ENCODE measurements around the gene CIAPIN1. TPM values are rescaled to one million over a fixed set of nuclear protein-coding genes. Genes with fewer than 3 reads are reported as not detected.
A peak's percentile ranks its signal among the peaks of the same experiment; 100 is the strongest.

Gene CIAPIN1
- total and polyA plus RNA-seq, 2 of the 4 experiments (the other 2 are of a cell fraction) = 41.6 to 47.7 TPM

DNA sequence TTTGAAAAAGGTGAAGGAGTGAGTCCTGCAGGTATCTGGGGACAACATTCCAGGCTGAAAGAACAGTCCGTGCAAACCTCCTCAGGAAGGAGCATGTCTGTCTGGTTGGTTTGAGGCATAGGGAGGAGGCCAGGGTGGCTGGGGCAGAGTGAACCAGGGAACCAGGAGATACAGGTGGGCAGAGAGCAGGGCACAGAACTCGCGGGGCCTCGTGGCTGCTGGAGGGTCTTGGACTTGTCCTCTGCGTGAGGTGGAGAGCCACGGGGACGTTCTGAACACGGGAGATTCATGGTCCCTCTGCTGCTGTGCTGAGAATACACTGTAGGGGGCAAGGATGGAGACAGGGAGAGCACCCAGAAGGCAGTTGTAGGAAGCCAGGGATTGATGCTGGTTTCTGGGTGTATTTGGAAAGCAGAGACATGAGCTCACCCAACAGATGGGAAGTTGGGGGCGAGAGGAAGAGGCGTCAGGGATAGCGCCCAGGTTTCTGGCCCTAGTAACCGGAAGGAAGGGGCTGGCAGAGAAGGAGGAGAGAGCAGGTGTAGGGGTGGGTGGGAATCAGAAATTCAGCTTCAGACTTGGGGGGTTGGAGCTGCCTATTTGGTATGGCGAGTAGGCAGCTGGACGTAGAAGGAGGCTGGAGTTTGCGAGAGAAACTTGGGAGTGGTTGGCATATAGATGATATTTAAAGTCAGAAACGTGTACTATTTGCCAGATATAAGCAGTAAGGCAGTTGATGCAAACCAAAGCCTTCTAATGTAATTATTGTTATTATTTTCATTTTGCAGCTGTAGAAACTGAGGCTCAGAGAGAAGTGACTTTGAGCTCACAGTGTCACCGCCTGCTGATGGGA, 43.0 kb downstream of the CIAPIN1 start, which contains the start of gene CCL17:
Gene CCL17 (plus strand): TSS at position 803 of the 853 bp plus-strand sequence. CDS start 9,166 bp downstream, outside the sequence.
- Histone ChIP-seq H3K36me3 (ENCODE audit: control insufficient read depth, insufficient read depth, low read length) (no peaks in the 10 kb centered on the region), H3K14ac (replicated peaks; ENCODE audit: low read depth, low read length) (no peak within 1 kb of the TSS), H3K9ac (ENCODE audit: low read depth, low read length) (no peak within 1 kb of the TSS), H2AK5ac (ENCODE audit: low read depth, low read length) (no peak within 1 kb of the TSS), H2BK5ac (ENCODE audit: low read depth, low read length, poor library complexity, severe bottlenecking) (no peak within 1 kb of the TSS), H3K56ac (ENCODE audit: extremely low read depth, insufficient read depth, low read length) (no peak within 1 kb of the TSS), H3K4me2 (ENCODE audit: low read depth, low read length) (no peak within 1 kb of the TSS), H2BK15ac (ENCODE audit: low read depth, low read length) (no peak within 1 kb of the TSS), H3K4me1 (ENCODE audit: control insufficient read depth, insufficient read depth, low read length) (no peaks in the 10 kb centered on the region), H2AFZ (replicated peaks; ENCODE audit: low read length, poor library complexity) (peak within 1 kb of the TSS; percentile 51), H2BK20ac (ENCODE audit: low read depth, low read length) (no peak within 1 kb of the TSS), H4K91ac (ENCODE audit: insufficient read depth, low read depth, low read length) (no peak within 1 kb of the TSS), H2BK120ac (ENCODE audit: low read depth, low read length) (no peak within 1 kb of the TSS), H2AK9ac (replicated peaks; ENCODE audit: low read depth, low read length, poor library complexity) (no peak within 1 kb of the TSS), H4K20me1 (ENCODE audit: insufficient read depth, low read length) (no peaks in the 10 kb centered on the region), H3K27me3 (ENCODE audit: control insufficient read depth, insufficient read depth, low read length) (peaks cover 42% of the 10 kb centered on the region), H3K4me3 (ENCODE audit: insufficient read depth, low read depth, low read length) (no peak within 1 kb of the TSS), H3K27ac (ENCODE audit: insufficient read depth, low read length) (no peak within 1 kb of the TSS), H3K23ac (ENCODE audit: low read depth, low read length) (no peak within 1 kb of the TSS), H3K4ac (ENCODE audit: low read depth, low read length) (no peak within 1 kb of the TSS), H3K9me3 (ENCODE audit: control insufficient read depth, insufficient read depth, low read length) (no peaks in the 10 kb centered on the region), H4K5ac (ENCODE audit: low read depth, low read length) (no peak within 1 kb of the TSS), H3K18ac (ENCODE audit: low read depth, low read length) (no peak within 1 kb of the TSS), H3K9me1 (ENCODE audit: insufficient read depth, low read length) (no peaks in the 10 kb centered on the region), H4K8ac (ENCODE audit: low read depth in 2 of 2, low read length in 2 of 2) (no peak within 1 kb of the TSS), H3K79me1 (ENCODE audit: low read depth in 1 of 2, low read length in 2 of 2) (no peaks in the 10 kb centered on the region)
- no peak for ATAC-seq (ENCODE audit: low read depth)
- WGBS, 2 experiments (ENCODE audit: extremely low coverage in 2 of 2, insufficient read length in 1 of 2) = 70% methylated on average over 9 of the region's 17 CpGs; no CpG with 5 or more reads in 1 of the 2 experiments
- CTCF ChIA-PET = interaction anchor here (0.5 to 0.6 kb wide), 2 partner anchors 91 to 284 kb away, joined by 3 to 5 read pairs; no protein-coding TSS in a partner anchor
- DNase-seq = no peak
- dilution Hi-C loops (cut with HindIII; ENCODE audit: low sequenced_read_pairs, unreplicated experiment) = no loop called here
- in situ Hi-C loops (cut with MboI; ENCODE audit: low sequenced_read_pairs) = no loop called here
- TF ChIP-seq, protein P1, sequence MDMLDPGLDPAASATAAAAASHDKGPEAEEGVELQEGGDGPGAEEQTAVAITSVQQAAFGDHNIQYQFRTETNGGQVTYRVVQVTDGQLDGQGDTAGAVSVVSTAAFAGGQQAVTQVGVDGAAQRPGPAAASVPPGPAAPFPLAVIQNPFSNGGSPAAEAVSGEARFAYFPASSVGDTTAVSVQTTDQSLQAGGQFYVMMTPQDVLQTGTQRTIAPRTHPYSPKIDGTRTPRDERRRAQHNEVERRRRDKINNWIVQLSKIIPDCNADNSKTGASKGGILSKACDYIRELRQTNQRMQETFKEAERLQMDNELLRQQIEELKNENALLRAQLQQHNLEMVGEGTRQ (IDR thresholded peaks at IDR 0.05; ENCODE audit: low read depth, low read length) = no peak
- no peak for TF ChIP-seq CHD1 (IDR thresholded peaks at IDR 0.05; ENCODE audit: low read depth, low read length)
- no peak for TF ChIP-seq RFX5 (IDR thresholded peaks at IDR 0.05; ENCODE audit: low read depth, low read length)
- TF ChIP-seq MXI1 (IDR thresholded peaks at IDR 0.05; ENCODE audit: borderline replicate concordance, low read depth, low read length) = no peak
- no peak for TF ChIP-seq RAD21 (IDR thresholded peaks at IDR 0.05; ENCODE audit: low read length)
- TF ChIP-seq CEBPB (IDR thresholded peaks at IDR 0.05; ENCODE audit: low read depth, low read length) = no peak
- TF ChIP-seq ELK1 (IDR thresholded peaks at IDR 0.05; ENCODE audit: borderline replicate concordance, low read depth, low read length) = no peak
- TF ChIP-seq BHLHE40 (IDR thresholded peaks at IDR 0.05; ENCODE audit: low read depth, low read length) = no peak
- no peak for TF ChIP-seq RCOR1 (IDR thresholded peaks at IDR 0.05; ENCODE audit: insufficient replicate concordance, low read length)
- TF ChIP-seq SMC3 (IDR thresholded peaks at IDR 0.05; ENCODE audit: low read depth, low read length) = no peak
- TF ChIP-seq NFE2L2 (IDR thresholded peaks at IDR 0.05; ENCODE audit: low read depth, low read length) = no peak
- TF ChIP-seq POLR2A (IDR thresholded peaks at IDR 0.05; ENCODE audit: low read depth, low read length) = no peak
- TF ChIP-seq, protein P2, sequence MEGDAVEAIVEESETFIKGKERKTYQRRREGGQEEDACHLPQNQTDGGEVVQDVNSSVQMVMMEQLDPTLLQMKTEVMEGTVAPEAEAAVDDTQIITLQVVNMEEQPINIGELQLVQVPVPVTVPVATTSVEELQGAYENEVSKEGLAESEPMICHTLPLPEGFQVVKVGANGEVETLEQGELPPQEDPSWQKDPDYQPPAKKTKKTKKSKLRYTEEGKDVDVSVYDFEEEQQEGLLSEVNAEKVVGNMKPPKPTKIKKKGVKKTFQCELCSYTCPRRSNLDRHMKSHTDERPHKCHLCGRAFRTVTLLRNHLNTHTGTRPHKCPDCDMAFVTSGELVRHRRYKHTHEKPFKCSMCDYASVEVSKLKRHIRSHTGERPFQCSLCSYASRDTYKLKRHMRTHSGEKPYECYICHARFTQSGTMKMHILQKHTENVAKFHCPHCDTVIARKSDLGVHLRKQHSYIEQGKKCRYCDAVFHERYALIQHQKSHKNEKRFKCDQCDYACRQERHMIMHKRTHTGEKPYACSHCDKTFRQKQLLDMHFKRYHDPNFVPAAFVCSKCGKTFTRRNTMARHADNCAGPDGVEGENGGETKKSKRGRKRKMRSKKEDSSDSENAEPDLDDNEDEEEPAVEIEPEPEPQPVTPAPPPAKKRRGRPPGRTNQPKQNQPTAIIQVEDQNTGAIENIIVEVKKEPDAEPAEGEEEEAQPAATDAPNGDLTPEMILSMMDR (conservative IDR thresholded peaks at IDR 0.05; ENCODE audit: low read depth, low read length) = no peak
- no peak for TF ChIP-seq MAFK (IDR thresholded peaks at IDR 0.05; ENCODE audit: low read depth, low read length)
- no peak for TF ChIP-seq MAZ (IDR thresholded peaks at IDR 0.05; ENCODE audit: borderline replicate concordance, low read depth, low read length)
- intact Hi-C loops (cut with micrococcal nuclease) = no loop called here
- POLR2A ChIA-PET (ENCODE audit: unreplicated experiment) = no interaction called here
- no TSS peak for BruUV-seq (replicated peaks)
